GM18502 (cell line): ENCODE measurements around the gene THPO.

Source experiments
- ATAC-seq: cut with Tn5 transposase; IDR thresholded peaks from one replicate; pipeline ENCODE4 v1.9.1; 2021; ENCODE audit warnings: mild to moderate bottlenecking; ENCODE audit not compliant: unreplicated experiment, poor library complexity

The THPO gene

DNA sequence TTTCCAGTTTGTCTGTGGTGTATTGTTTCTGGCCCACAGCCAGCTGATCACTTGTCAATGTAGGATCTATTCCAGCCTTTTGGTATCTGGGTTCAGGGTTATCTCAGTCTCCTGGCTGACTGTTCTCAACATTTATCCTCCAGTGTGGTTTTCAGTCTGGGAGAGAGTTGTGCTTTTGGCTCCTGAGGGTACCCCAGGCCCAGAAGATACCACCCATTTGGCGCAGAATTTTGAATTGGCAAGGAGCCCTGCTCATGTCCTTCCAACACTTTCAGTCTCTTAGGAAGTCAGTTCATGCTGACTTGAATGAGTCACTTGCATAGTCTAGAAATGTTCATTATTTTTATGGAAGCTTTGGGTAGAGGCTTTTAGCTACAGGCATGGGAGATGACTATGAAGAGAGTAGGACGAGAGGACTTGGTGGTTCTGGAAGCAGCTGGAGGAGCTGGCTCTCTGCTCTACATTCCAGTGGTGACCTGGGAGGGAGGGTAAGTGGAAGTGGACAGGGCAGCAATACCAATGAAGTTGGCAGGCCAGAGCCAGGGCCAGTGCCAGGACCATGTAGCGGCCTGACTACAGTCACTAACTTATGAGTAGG is 9.3 kb downstream of the THPO start:
- ATAC-seq = no peak

DNA sequence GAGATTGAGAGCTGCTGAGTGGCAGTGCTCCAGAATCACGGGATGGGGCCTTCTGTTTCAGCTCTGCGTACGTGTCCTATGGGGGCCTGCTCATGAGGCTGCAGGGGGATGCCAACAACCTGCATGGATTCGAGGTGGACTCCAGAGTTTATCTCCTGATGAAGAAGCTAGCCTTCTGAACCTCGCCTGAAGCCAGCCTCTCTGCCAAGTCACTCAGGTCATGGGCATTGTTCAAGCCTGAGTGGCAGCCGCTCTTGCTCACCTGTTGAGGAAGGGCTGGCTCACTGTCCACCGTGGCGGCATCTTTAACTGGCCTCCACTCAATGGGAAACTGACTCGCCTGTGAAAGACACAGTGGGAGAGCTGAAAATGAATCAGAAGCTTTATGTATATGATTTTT is 9.9 kb downstream of the THPO start:
- no peak for ATAC-seq

DNA sequence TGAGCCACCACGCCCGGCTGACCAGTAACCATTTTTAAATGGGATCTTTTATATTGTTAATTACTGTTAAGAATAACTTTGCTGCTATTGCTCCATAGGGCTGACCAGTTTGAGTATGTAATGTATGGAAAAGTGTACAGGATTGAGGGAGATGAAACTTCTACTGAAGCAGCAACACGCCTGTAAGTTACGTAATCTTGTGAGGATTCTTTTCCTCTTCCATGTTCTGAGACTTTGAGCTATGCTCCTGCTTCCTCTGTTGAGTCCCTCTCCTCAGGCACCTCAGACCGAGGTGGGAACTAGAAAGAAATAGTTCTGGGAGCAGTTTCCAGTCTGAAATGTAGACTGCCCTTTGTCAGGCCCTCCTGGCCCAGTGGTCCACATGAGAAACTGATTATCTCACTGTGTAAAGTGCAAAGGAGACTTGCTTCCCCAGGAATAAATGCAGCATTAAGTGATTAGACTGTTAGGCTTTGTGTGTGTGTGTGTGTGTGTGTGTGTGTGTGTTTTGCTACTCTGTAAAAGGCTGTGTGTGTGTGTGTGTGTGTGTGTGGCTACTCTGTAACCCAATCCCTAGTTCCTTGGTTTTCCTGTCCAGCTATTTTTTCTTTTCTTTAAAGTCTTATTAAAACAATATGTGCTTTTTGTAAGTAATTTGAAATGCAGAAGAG is 11.3 kb downstream of the THPO start:
- no peak for ATAC-seq

DNA sequence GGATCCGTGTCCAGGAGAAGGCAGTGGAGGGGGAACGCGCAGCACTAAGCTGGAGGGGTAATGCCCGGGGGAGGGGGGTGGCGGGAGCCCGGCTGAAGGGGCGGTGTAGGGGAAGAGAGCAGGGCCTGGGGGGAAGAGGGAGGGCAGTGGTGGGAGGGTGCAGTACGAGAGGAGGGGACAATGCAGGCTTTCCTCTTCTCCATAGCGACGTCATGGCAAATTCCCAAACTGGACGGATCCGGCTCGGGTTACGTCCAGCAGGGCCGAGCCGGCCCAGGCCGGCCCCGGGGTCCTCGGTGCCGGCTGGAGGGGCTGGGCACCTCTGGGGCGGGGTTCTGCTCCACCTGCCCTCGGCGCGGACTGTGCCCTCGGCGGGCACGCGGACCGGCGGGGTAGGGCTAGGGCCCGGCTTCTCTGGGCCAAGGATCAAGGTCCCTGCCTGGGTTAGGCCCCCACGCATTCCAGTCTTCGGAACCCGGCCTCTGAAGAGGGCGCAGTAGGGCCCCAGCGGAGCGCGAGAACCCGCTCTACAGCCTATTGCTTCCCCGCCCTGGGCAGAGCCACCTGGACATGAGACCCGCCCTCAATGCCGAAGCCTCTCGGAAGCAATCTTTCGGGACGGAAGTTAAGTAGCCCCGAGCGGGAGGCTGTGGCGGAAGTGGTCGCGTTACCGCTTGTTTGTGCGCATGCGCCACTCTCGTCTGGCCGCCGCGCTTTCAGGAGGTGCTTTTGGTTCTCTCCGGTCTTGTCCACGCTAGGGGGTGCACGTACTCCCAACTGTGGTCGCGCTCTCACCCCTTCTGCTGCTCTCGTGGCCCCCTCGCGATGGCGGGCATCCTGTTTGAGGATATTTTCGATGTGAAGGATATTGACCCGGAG is 15.1 kb downstream of the THPO start:
- peak; percentile 81 for ATAC-seq

DNA sequence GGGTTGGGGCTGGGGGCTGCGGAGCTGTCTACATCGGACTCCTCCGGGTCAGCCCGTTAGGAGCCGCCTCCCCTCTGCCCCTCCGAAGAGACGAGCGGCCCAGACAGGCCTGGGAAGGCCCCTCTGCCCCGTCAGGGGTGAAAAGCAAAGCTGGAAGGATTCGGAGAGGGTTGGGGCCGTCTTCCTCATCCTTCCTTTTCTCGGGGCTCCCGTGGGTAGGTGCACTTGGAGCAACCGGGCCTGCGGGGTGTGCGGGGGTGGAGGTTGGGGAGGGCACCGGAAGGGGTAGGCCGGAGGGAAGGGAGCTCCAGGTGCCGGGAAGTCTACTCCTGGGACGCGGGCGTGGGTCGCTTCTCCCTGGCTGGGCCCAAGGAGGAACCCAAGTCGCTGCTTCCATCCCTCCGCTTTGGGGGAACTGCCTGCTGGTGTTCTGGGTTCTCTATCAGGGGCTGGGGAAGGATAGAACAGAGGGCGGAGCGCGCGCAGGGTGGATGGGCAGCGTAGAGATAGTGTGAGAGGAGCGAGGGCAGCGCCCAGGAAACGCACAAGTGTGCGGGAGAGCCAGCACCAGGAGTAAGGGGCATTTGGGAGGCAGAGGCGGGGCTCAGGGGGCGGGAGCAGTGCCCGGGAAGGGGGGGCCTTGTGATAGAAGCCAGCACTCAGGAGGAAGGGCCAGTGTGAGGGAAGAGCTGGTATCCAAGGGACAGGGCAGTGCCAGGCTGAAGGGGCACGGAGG is 15.9 kb downstream of the THPO start:
- peak; percentile 9 for ATAC-seq

DNA sequence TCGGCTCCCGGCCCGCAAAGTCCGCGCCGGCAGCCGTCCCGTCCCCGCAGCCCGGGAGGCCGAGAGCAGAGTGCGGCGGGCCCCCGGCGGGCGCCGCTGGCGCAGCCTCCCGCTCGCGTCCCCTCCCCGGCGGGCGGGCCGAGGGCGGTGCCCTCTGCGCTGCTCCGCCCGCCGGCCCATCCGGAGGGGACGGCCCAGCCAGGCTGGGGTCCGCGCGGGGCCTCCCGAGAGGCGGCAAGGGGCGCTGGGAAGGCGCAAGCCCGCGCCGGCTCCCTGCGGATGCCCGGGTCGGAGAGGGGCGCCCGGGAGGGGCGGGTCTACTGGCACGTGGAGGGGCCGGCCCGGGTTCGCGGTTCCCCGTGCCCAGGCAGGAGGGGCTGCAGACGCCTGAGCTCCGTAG is 16.5 kb downstream of the THPO start, which contains the start of the genes CLCN2 and POLR2H:
CLCN2 (minus strand) TSS at position 74 of the 400 bp plus-strand sequence. CDS start 126 bp downstream, outside the sequence.
POLR2H (plus strand) TSS at position 179 of the 400 bp plus-strand sequence. CDS start 1,783 bp downstream, outside the sequence.
- ATAC-seq = peak; percentile 45

DNA sequence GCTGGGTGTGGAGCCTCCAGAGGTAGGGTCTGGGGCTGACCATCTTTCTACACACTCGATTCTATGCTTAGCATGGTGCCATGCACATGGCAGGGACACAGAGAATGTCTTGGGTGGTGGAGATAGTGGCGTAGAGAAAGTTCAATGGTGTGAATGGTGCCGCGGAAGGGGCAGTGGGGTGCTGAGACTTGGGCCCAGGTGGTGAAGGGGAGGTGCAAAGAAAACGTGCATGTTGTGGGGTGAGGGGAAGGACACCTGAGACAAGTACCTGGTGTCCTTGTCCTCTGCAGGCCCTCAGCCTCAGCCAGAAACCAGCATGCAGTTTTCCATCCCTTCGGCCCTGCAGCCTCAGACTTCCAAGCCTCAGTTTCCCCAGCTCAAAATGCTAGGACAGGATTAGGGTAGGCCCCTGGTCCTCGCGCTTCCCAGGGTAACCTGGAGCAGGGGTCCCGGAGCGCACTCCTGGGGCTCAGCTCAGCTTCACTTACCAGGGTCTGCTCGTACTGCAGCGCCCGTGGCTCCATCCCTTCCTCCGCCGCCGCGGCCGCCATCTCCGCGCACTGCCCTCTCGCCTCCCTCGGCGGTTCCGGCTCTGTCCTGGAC is 17.0 kb downstream of the THPO start:
- no peak for ATAC-seq

DNA sequence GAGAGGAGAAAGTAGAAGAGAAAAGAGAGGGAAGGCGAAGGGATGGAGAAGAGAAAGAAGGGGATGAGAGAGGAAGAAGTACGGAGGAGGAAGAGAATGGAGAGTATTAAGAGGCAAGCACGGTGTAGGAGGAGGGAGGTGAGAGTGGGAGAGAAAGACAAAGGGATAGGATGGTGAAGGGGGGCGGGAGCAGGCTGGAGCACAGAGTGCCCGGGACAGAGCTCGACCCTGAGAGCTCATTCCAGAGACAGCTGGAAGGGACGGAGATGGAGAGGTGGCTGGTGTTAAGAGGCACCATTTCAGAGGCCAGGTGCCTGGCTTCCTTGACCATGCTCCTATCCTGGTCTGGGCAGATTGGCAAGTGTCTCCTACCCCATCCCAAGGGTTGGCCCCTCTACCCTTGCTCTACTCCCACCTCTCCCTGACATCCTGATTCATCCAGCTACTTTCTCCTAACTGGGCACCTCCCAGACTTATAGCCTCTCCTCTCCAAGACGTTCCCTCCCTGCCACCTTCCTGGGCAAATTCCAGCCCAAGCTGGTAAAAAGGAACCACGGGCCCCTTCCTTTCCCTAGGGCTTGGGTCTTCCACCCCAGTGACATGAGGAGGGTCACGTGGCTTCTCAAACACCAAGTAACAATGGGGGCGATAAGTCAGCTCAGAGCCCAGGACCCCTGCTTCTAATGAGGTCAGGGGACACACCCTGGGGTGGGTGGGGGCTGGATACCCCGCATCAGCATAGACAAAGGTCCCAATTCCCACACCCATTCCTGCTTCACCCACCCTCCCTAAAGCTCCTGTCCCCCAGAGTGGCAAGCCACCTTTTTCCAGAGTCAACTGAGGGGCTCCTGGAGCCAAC is 17.7 kb downstream of the THPO start:
- no peak for ATAC-seq

DNA sequence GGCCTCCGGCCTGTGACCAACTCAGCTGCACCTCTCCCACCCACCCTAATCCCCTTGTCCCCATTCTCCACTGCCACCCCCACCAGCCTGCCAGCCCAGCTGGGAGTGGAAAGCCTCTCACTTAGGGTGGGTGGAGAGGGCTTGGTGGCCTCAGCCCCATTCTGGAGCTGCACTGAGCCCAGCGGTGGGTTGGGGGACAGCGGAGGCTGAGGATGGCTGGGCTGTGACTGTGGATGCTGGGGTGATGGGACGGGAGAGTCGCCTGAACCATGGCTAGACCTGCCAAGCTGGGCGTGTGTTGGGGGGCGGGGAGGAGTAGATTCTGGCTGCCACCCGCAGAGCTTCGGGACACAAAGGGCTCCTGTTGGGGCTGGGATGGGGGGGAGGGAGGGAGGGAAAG is 18.4 kb downstream of the THPO start:
- no peak for ATAC-seq

DNA sequence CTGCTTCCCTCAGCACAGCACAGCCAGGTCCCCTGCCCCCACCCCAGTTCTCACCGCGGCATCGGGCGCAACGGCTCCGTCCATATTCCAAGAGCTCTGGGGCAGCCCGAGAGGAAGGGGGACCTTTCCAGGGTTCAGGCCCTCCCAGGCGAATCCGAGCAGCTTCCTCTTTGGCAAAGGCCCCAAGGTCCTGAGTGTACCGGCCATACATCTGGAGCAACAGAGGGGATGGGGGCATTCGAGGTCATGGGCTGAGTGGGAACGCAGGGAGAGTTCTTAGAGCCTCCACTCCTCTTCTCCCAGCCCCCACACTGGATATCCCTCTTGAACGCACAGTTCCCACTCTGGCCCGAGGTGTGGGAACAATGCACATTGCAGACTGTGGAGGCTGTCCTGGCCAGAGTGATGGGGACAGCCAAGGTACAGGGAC is 19.1 kb downstream of the THPO start:
- ATAC-seq = no peak

DNA sequence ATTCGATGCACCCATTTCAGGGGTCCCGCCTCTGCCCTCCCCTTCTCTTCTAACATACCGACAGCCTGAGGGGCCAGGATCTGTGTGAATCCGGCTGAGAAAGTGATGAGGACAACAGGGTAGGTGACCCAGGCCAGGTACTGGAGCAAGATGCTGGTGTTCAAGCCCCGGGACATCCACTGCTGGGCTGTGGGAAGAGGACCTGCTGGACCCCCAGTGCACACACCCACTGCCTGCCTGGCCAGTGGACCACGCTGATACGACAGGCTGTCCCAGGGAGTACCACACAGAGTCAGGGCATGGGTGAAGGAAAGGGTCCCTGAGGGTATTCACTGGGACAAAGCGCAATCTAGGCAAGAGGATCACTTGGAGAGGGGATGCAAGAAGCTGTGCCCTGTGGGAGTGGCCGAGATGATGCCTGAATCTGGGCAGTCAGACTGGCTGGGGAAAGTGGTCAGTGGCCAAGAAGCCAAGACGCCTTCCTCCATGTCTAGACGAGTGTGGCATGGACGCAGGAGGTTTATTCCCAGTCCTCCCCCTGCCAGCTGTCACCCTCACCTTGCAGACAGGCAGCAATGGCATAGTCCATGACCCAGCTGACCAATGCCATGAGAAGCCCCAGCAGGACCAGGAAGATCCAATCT is 19.8 kb downstream of the THPO start:
- ATAC-seq = no peak

DNA sequence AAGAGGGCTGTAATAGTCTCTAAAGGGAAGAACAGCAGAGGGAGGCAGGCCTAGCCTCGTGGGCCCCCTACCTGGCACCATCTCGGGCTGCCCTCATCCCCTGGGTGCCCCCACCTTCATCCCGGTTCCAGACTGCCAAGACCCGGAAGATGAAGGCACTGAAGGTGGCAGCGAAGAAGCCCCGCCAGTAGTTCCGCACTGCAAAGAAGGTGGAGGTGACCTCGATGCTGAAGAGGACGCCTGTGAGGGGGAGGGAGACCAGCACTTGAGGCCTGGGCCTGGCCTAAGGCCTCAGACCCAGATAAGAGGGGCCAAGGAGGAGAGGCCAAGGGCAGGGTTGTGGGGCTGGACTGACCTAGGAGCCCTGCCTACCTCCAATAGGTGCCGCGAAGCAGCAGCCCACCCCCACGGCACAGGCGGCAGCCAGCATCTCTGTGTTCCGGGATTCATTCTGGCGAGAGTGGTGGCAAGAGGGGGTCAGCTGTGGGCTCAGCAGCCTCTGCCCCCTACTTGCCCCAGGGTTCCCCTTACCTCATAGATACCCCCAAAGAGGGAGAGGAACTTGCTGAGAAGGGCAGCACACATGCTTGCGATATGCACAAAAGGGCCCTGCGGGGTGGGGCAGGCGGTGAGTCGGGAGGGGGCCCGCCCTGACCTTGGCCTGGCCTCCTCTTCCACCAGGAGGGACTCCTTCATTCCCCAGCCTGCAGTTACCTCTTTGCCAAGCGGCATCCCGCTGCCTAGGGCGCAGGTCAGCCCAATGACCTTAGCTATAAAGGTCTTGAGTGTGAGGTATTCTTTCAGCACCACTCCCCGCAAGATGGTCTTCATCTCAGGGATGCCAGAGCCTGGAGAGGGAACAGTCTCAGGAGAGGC is 20.5 kb downstream of the THPO start:
- no peak for ATAC-seq

DNA sequence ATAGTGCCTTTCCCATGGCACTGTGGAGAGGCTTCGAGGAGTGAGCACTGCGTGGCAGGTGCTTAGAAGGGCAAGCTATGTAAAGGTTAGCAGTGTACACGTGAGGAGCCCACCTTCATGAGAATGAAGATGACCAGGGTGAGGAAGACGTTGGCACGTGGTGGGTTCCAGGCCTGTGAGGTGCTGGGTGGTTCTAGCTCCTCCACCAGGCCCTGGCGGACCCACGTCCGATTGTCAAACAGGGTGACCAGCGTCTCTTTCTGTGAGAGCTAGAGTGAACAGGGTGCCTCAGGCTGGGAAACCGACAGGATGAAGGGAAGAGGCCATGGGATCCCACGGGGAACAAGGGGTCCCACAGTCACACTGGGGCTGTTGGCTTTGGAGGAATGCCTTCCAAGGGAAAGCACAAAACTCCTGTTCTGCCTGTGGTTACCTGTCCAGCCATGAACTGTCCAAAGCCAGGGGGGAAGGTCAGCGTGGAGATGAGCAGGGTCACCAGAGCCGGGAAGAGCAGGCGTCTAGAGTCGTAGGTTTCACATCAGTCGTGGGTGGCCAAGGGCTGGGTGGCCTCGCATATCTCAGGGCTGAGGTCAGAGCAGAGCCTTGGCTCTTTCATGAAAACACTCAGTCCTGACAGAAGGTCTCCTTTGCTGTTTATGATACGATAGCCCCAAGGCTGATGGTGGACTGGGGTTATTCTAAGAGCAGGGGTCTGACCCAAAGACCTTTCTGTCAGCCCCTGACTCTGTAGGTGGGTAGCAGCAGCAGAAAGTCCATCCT is 22.6 kb downstream of the THPO start:
- ATAC-seq = no peak

DNA sequence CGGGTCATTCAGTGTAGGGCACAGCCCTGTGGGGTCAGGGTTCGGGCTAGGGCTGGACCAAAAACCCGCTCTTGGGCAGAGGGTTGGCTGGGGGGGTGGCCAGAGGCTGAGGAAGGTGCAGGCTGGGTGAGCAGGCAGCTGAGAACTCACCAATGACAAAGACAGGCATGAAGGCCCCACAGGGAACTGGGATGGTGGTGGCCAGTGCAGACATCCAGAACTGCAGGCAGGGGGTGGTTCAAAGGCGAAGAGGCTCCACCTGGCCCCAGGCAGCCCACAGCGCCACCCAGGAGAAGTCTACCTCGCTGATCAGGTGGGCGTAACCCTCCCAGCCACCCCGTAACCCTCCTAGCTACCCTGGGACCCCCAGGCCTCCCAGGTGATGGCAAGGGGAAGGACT is 23.3 kb downstream of the THPO start:
- ATAC-seq = no peak

DNA sequence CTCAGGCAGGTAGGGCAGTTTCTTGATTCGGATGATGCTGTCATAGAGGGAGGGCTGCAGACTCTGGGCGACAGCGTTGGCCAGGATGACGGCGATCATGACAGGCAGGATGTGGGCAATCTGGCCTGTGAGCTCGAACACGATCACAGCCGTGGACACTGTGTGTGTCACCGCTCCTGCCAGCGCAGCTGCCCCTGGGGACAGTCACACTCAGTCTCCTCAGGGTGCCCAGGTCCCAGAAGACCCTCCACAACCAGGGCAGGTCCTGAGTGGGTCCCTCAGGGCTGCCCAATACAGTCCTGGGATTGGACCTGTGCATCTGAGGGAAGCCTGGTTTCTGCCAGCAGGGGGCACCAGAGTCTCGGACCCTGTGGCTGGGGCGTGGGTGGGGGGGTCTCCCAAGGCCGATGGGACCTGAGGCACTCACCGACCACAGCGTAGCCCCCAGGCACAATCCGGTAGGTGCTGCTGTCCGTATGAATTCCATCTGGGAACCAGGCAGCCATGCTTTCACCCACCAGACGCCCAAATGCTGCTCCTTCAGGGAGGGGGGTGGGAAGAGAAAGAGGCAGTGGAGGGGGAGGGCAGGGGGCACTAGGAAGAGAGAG is 23.8 kb downstream of the THPO start:
- ATAC-seq = no peak

DNA sequence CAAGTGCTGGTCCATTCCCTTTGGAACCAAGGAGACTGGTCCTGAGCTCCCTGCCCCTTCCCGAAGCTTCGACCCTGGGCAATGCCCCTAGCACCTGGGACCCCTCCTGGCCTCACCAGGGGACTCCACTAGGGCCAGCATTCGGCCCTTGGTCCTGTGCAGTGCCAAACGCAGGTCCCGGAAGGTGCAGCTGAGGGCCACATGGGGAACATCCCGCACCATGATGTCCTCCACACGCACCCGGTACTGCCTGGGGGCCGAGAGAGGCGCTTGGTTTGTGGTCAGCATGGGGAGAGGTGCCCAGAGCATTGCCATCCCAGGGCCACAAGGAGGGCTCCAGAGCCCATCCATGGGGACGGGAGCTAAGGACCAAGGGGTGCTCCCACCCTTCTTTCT is 24.5 kb downstream of the THPO start:
- ATAC-seq = no peak
